Fibroblast of skin of back (primary cell): ENCODE measurements around the gene DYNC2LI1.

Source experiments
- DNase-seq: peaks from one replicate; pipeline ENCODE4 v3.0.0-alpha.2; 2013

DYNC2LI1 gene

GRCh38 chr2:43819491-43820163 lies 45.8 kb downstream of the DYNC2LI1 start:
- no peak for DNase-seq

DNA sequence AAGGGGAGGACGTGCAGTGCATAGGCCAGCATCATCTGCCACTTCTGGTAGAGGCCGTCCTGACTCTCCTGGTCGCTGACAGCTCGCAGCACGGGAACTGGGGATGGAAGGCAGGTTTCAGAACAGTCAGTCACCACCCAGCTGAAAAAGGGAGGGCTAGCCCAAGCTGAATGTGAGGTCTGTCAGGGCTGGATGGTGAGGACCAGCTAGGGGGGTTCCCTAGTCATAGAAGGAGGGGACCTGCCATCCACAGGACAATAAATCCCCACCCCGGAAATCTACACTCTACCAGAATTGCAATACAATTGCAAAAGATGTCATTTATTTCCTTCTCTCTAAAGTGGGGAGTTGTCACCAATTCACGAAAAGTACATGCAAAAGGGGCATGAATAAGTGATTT lies 49.0 kb downstream of the DYNC2LI1 start:
- no peak for DNase-seq

GRCh38 chr2:43823751-43824150 lies 49.9 kb downstream of the DYNC2LI1 start:
- no peak for DNase-seq

- DNase-seq, result no peak
Measured at GRCh38 chr2:43824512-43824911, 50.7 kb downstream of the DYNC2LI1 start.

DNA sequence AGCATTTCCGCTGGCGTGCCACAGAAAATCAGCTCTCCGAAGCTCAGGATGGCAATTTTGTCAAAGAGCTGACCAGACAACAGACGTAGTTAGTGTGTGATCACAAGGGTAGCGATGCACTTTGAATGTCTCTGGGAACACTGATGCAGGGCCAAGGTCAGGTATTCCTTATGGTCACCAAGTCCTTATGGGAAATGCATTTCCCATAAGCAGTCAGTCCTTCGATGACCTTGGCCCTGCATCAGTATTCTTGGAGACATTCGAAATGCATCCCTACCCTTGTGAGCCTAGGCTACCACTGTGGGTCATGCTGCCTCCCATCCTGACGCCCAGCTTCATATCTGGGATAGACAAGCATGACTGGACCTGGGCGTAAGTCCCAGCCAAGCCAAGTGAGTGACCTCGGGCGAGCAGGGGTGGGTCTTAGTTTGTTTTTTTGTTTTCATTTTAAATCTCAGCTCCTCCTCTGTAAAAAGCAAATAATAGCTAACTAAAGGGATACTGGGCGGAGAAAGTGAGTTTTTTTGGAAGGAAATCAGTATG lies 51.2 kb downstream of the DYNC2LI1 start:
- no peak for DNase-seq

DNA sequence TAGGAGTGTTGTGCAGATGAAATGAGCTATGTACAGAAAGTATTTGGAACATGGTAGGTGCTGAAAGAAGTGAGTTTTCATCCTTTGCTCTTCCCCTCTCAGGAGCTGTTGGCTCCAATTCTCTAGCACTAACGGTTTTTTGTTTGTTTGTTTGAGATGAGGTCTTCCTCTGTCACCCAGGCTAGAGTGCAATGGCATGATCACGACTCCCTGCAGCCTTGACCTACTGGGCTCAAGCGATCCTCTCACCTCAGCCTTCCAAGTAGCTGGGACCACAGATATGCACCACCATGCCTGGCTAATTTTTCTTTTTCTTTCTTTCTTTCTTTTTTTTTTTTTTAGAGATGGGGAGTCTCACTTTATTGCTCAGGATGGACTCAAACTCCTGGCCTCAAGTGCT lies 52.0 kb downstream of the DYNC2LI1 start:
- no peak for DNase-seq

DNA sequence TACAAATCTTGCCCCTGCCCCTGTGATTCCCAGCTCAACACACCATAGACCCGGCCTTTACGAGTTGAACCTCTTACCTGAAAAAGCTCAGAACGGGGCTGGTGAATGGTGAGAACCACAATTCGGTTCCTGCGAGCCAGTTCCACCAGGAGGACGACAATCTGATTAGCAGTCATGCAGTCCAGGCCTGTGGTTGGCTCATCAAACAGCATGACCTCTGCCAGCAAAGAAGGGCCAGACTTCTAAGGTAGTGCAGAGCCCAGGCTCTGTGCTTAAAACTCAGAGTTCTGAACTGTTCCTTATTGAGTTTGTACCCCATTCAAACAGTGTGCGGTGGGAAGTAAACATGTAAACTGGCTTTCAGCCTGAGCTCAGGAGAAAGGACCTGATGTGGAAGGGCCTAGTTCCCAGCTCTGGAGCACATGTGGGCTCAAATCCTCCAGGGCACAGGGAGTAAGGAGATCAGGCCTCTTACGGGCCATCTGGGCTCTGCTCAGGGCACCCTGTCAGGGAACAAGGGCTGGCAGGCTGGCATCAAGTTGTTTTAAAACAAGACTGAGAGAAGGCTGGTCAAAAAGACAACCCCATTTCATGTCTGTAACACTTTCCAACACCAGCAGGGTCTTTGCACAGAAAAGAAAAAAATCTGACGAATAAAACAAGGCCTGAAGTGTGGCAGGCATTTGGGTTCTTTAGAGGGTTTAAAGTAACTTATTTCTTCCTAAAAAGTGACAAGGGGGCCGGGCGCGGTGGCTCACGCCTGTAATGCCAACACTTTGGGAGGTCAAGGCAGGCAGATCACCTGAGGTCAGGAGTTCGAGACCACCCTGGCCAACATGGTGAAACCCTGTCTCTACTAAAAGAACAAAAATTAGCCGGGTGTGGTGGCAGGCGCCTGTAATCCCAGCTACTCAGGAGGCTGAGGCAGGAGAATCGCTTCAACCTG lies 52.7 kb downstream of the DYNC2LI1 start:
- DNase-seq, result no peak

DNA sequence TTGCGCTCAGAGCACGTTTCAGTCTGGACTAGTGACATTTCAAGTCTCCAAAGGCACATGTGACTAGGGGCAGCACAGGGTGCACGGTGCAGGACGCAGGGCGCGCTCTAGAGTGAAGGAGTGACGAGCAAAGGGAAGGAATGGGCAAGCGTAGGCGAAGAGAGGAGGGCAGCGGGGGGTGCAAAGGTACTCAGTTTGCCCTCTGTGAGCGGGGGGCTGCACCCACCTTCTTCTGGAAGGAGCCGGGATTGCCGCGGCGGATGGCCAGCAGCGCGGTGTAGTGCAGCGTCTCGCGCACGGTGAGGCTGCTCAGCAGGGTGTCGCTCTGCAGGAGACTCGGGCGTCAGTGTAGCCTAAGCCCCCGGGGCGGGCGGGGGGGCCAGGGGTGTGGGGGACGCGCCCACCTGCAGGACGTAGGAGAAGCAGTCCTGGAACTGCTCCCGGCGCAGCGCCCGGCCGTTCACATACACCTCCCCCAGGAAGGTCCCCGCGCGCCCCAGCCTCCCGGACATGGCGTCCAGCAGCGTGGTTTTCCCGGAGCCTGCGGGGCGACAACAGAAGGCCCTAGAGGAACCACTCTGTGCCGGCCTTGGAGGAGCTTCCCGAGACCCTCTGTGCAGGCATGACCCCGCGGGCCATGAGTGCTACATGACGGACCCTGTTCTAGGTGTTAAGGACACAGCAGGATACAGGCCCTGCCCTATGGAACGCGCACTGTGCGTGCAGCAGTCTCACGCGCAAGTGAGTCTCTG lies 57.9 kb downstream of the DYNC2LI1 start:
- DNase-seq, result no peak

DNA sequence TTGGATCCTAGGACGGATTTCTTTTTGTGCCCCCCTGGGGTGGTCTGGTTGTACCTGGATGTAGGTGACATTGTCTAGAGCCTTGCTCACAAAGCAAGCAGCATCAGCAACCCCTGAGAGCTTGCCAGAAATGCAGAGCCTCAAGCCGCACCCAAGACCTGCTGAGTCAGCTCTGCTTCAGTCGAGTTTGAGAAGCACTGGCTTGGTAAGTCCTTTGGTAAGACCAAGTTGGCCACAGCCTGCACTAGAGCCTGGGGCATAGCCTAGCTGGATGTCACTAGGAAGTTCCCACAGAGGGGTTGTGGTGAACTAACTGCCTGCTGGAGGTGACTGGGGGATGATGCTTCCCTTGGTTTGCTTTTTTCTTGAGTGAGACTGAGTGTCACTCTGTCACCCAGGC lies 58.6 kb downstream of the DYNC2LI1 start:
- no peak for DNase-seq

- no peak for DNase-seq
Measured at GRCh38 chr2:43837033-43837432, 63.2 kb downstream of the DYNC2LI1 start.

DNA sequence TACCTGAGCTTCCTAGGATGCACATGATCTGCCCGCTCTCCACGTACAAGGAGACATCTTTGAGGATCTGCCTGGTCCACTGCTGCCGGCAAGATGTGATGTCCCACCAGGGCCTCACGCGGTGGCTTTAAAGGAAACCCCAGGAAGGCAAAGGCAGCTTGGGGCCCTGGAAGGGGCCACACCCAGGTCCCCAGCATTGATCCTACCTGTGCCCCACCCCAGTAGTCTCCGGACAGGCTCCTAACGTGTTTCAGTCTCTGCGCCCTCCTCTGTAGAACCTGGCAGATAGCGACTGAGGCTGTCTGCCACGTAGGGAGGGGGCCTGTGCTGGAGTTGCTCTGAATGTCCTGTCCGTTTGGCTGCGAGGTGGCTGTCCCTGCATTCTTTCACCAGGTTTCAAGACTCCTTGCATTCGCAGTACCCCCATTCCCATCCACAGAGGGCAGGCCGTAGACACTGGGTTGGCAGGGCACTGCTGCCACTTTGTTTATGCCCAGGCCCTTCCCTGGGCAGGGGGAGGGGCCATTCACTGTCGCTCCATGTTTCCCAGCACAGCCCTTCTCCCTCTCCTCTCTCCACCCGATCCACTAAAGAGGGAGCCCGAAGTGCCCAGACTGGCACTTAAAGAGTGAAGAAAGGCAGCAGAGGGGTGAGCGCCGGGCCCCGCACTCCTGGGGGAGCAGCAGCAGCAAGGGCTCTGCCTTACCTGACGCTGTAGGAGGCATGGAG lies 64.2 kb downstream of the DYNC2LI1 start:
- DNase-seq, result no peak

GRCh38 chr2:43838560-43839267 lies 64.9 kb downstream of the DYNC2LI1 start, which contains the start of the genes ABCG5 and ABCG8:
ABCG5 (minus strand) TSS chr2:43838839; CDS start chr2:43838679, 160 bp downstream.
ABCG8 (plus strand) TSS chr2:43838971; CDS start chr2:43839054, 83 bp downstream.
- DNase-seq, result no peak

GRCh38 chr2:43839776-43840564 lies 66.1 kb downstream of the DYNC2LI1 start:
- no peak for DNase-seq

DNA sequence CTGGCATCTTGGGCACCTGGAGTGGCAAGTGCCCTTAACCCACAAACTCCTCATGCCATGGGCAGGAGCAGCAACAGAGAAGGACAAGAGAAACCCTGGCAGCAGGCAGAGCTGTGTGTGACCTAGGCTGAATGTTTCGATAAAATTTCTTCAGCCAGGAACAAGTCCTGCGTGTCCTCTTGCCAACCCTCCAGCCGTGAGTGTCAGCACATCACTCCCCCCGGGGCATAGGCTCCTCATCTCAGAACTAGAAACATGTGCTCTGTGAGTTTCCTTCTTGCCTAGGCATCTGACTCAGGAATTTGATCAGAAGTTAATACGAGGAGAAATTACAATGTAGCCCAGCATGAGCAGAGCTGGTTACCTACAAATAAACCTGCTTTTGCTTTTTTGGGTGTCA lies 67.1 kb downstream of the DYNC2LI1 start:
- no peak for DNase-seq

GRCh38 chr2:43841949-43842865 lies 68.4 kb downstream of the DYNC2LI1 start:
- no peak for DNase-seq

- no peak for DNase-seq
Measured at GRCh38 chr2:43842866-43843226, 69.0 kb downstream of the DYNC2LI1 start.

DNA sequence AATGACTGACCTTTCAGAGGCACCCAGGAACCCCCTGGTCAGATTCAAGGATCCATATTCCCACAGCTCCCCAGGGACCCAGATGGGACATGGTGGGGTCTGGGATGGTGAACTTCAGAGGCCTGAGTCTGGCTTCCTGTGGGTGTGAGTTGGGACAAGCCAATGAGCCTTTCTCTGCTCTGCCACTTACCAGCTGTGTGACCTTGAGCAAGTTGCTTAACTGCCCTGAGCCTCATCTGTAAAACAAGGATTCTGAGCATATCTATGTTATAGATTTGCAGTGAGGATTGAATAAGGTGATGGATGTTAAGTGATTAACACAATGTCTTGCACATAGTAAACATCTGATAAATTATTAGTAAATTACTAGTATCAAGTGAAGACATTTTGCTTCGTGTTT lies 71.3 kb downstream of the DYNC2LI1 start:
- no peak for DNase-seq

DNA sequence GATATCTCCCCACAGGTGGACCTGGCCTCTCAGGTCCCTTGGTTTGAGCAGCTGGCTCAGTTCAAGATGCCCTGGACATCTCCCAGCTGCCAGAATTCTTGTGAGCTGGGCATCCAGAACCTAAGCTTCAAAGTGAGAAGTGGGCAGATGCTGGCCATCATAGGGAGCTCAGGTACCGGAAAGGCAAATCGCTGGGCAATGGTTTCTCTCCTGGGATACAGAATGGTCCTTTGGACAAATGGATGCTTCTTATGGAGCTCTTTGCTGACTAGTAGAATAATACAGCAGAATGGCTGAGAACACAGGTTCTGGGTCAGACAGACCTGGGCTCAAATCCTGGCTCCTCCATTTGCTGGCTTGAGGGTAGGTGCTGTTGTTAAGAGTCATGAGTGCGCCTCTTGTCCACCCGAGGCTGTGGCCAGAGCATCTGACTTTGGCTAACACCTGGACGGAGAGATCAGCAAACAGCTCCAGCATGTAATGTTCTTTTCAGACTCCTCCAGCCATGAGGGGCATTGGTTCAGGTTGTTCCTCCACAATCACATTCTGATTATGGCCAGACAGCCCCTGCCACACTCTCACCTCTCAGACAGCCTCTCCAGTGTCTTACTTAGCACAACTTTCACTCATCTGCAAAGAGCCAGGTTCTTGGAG lies 72.4 kb downstream of the DYNC2LI1 start:
- DNase-seq, result no peak

DNA sequence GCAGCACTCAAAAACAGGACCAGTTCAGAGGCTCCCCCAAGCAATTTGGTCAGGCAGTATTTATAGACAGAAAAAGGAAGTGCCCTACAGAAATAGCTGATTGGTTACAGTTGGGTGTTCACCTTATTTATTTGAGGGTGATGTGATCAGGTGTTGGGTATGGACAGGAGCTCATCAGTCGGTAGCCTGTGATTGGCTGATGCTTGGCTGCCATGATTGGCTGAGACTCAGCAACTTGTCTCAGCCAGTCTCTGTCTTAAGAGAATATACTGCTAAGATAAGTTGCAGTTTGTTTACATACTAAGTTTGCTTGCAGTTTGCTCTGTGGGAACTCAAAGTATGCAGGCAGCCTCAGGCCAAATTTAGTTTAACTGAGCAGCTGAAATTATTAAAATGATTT lies 74.4 kb downstream of the DYNC2LI1 start:
- DNase-seq, result no peak
